Activated naive CD8-positive, alpha-beta T cell treated with anti-CD3 and anti-CD28 coated beads, Interleukin-2, amount 50 U/mL, for 24 hours (primary cell): ENCODE data around the gene FAM180A.
"Not testable (repeated sequence)": the region's sequence is repeated elsewhere in the genome, so short reads cannot be mapped to it uniquely, and the experiment has no call there.

ENCODE experiments used
- ATAC-seq: fragments of 150-1000 bp; cut with Tn5 transposase; one replicate; pipeline ENCODE4 v1.10.0; 2021
- DNase-seq: peaks from one replicate; pipeline ENCODE4 v3.0.0; 2021
- H3K27ac Mint-ChIP-seq: one replicate; pipeline ENCODE4 v1.8.0; 2021; ENCODE audit warnings: mild to moderate bottlenecking, mixed read lengths
- H3K27me3 Mint-ChIP-seq: one replicate; pipeline ENCODE4 v1.8.0; 2021; ENCODE audit warnings: mixed read lengths
- H3K36me3 Mint-ChIP-seq: one replicate; pipeline ENCODE4 v1.8.0; 2021; ENCODE audit warnings: low read depth, mixed read lengths
- H3K4me1 Mint-ChIP-seq: one replicate; pipeline ENCODE4 v1.8.0; 2021; ENCODE audit warnings: mixed read lengths
- H3K4me3 Mint-ChIP-seq: one replicate; pipeline ENCODE4 v1.8.0; 2021; ENCODE audit warnings: mild to moderate bottlenecking, moderate library complexity, mixed read lengths
- H3K9me3 Mint-ChIP-seq: one replicate; pipeline ENCODE4 v1.8.0; 2021; ENCODE audit warnings: mixed read lengths

The FAM180A gene

DNA sequence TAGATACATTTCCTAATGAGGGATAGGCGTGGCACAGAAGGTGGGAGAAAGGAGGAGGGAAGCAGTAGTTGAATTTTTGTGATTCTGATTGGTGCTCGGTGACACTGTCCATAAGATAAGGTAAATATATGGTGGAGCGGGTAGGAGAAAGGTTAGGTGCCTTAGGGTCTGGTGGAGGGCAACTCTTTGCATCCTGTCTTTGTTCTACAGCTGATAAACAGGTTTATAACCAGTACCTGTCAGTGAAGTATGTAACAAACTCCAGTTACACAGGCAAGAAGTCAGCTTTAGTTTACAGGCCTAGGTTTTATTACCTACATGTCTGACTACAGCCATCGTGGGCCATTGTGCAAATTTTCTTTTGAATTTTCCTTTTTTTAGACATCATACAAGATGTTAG is 10.9 kb upstream of the FAM180A start:
- H3K36me3 Mint-ChIP-seq, result no peaks in the 10 kb centered on the region
- ATAC-seq (no peak), DNase-seq (no peak)
- no peaks in the 10 kb centered on the region for H3K4me1 Mint-ChIP-seq
- no peaks in the 10 kb centered on the region for H3K9me3 Mint-ChIP-seq
- H3K27ac Mint-ChIP-seq, result no peak overlapping the region
- no peak overlapping the region for H3K4me3 Mint-ChIP-seq
- peaks cover 21% of the 10 kb centered on the region for H3K27me3 Mint-ChIP-seq

DNA sequence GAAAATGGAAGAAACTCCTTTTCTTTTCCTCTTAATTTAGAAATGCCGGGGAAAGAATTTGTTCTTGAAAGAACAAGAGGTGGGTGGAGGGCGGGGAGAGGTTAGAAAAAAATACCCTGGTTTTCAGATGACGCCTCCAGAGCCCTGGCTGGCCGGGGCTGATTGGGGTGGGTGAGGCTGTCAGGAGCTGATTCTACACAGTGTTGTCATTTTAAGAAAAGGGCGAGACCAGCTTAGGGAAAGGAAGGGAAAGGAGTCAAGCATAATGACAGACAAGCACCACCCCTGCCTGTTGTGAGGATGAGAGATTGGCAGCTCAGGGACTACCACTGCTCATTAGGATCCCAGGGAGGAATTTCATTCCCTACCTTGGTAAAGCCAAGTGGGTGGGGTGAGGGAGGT is 9.9 kb upstream of the FAM180A start:
- no peak for ATAC-seq
- Mint-ChIP-seq H3K36me3 (no peaks in the 10 kb centered on the region), H3K27me3 (peaks cover 18% of the 10 kb centered on the region), H3K9me3 (no peaks in the 10 kb centered on the region), H3K4me1 (no peaks in the 10 kb centered on the region), H3K27ac (no peak overlapping the region), H3K4me3 (no peak overlapping the region)
- no peak for DNase-seq

DNA sequence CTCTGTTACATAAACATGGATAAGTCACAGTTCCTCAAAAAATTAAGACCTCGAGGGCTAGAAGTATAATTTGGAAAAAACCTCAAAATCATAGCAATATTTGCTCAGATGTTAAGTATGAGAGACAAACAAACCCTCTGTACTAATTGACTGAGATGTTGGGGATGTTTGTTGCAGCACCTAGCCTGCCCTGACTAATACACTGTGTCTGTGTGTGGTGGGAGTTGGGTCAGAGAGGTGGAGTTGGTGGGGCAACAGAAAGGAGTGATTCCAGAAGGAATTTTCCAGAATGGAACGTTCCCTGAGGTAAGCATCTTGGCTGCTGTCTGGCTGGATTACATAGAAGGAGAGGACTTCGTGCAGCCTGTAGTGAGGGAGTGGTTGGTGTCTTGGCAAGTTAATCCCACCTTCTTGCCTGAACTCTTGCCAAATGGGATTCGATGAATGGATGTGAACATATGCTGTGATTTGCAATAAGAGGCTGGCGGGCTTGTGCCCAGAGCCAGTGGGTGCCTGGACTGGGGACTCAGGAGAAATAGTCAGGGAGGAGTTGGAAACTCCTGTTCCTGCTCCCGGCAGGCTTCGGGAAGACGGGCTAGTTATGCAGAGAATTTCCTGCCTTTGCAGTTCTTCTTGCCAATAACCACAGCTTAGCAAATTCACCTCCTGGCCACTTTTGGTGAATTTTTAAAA is 9.3 kb upstream of the FAM180A start:
- Mint-ChIP-seq H3K27ac (no peak overlapping the region), H3K9me3 (no peaks in the 10 kb centered on the region), H3K4me1 (no peaks in the 10 kb centered on the region), H3K27me3 (peaks cover 18% of the 10 kb centered on the region), H3K4me3 (no peak overlapping the region), H3K36me3 (no peaks in the 10 kb centered on the region)
- ATAC-seq, result no peak
- DNase-seq, result no peak

DNA sequence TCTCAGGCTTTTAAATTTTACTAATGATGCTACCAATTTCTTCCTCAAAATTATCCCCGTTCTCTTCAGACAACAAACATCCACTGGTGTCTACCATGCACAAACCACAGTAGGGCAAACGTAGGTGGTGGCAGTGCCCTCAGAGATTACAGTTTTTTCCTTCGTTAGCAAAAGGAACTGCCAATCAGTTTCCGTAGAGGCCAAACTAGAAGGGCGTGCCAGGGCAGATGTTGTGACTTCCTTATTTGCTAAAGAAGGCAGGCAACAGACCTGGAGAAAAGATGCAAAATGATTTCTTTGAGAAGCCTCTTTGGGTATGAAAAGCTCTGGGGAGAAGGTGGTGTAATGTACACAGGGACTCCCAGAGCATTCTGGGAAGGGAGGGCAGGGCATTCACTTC is 7.6 kb upstream of the FAM180A start:
- no peaks in the 10 kb centered on the region for H3K36me3 Mint-ChIP-seq
- H3K4me3 Mint-ChIP-seq, result no peak overlapping the region
- ATAC-seq (no peak), DNase-seq (no peak)
- H3K27ac Mint-ChIP-seq, result no peak overlapping the region
- no peaks in the 10 kb centered on the region for H3K4me1 Mint-ChIP-seq
- no peaks in the 10 kb centered on the region for H3K9me3 Mint-ChIP-seq
- H3K27me3 Mint-ChIP-seq, result peaks cover 14% of the 10 kb centered on the region

DNA sequence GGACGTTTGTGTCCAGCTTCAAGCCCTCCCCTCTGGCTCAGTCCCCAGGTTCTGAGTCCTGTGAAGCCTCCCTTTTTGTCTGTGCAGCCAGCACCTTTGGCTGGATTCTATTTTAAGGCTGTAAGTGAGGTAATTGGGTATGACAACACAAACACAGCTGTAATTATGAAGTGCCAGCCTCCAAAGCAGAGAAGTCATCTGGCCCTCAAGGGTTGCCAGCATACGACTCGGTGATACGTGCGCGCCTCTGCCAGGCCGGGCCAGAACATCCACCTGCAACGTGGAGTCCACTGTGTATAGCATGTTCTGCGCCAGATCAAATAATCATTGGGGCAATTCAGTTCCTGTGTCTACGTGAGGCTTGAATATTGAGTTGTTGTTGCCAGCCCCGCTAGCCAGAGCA is 6.7 kb upstream of the FAM180A start:
- H3K4me3 Mint-ChIP-seq, result no peak overlapping the region
- H3K4me1 Mint-ChIP-seq, result no peaks in the 10 kb centered on the region
- H3K27me3 Mint-ChIP-seq, result peaks cover 14% of the 10 kb centered on the region
- no peak for DNase-seq
- no peak for ATAC-seq
- H3K27ac Mint-ChIP-seq, result no peak overlapping the region
- H3K9me3 Mint-ChIP-seq, result no peaks in the 10 kb centered on the region
- H3K36me3 Mint-ChIP-seq, result no peaks in the 10 kb centered on the region

DNA sequence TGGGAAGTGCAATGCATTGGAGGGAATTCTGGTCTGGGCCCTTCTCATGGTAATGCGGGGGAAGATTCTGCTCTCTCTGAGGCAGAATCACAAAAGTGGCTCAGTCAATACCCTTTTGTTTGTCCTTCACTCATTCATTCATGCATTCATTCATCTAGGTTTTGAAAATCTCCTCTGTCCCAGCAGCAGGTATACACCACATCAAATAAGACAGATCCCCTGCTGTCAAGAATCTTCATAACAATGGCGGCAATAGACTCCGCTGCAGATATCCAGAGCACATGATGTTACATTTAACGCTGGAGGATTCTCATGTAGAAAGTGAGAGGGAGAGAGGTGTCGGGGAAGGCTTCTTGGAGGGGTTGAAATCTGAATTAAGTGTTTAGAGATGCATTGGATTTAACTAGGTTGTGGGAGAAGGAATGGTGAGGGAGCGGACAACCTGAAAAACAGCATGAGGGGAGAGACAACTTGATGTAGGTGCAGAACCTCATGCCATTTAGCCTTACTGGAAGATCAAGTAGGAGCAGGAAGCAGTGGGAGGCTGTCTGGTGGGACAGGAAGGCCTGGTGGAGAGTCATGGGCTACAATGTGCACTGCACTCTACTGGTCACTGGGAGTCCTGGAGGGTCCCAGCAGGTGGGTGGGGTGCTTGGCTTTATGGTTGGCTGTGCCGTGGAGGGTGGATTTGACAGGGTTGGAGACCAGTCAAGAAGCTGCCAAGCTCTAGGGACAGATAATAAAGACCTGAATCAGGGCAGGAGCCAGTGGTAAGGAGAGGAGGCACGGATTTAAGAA is 5.2 kb upstream of the FAM180A start:
- no peak for DNase-seq
- Mint-ChIP-seq H3K27me3 (peaks cover 12% of the 10 kb centered on the region), H3K4me1 (no peaks in the 10 kb centered on the region), H3K36me3 (no peaks in the 10 kb centered on the region), H3K9me3 (no peaks in the 10 kb centered on the region), H3K4me3 (no peak overlapping the region), H3K27ac (no peak overlapping the region)
- no peak for ATAC-seq

DNA sequence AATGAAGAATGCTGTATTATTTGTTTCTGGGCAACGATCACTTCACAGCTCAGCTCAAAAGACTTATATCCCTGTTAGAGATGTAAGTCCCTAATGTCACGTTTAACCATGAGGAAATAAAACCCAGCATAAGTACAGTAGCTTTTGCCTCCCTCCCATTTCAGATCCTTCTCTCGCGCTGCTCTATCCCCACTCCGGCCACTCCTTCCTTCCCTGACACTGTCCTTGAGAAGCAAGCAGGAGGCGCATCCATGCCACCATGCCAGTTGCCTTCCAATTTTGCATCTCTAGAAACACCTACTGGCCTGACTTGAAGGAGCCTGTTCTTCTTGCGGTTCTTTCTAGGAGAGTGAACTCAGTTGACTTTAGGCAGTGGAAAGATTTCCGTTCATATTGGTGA is 1.2 kb downstream of the FAM180A start:
- Mint-ChIP-seq H3K9me3 (no peaks in the 10 kb centered on the region), H3K36me3 (no peaks in the 10 kb centered on the region), H3K27me3 (peaks cover 1% of the 10 kb centered on the region), H3K4me3 (no peak overlapping the region), H3K4me1 (no peaks in the 10 kb centered on the region), H3K27ac (no peak overlapping the region)
- ATAC-seq (no peak), DNase-seq (no peak)

DNA sequence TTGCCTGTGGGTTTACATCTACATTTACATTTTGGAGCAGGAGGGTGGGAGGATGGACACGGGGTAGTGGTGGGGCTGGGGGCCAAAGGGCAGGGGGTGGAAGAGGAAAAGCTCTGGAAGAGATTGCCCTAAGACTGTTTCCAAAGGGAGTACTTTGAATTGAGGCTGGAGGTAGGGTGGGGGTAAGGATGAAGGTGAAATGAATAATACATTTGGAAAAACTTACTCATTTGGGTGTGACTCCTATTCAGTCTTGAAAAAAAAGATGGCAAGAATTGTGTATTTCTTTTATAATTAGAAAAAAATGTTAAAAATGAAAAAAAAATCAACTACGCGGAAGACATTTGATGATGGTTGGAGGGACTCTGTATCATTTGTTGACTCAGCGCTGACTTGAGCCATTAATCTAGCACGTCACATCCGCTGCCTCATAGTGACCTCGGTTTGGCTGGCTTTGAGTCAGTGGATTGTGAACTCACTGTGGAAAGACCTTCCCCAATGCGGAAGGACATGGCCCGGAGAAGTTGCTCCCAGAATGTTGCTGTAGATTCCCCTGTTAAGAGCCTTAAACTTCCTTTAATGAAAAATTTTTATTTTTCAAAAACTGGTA is 2.8 kb downstream of the FAM180A start:
- Mint-ChIP-seq H3K36me3 (no peaks in the 10 kb centered on the region), H3K4me1 (no peaks in the 10 kb centered on the region), H3K27ac (no peak overlapping the region), H3K9me3 (no peaks in the 10 kb centered on the region), H3K27me3 (peaks cover 4% of the 10 kb centered on the region), H3K4me3 (no peak overlapping the region)
- ATAC-seq (no peak), DNase-seq (no peak)

DNA sequence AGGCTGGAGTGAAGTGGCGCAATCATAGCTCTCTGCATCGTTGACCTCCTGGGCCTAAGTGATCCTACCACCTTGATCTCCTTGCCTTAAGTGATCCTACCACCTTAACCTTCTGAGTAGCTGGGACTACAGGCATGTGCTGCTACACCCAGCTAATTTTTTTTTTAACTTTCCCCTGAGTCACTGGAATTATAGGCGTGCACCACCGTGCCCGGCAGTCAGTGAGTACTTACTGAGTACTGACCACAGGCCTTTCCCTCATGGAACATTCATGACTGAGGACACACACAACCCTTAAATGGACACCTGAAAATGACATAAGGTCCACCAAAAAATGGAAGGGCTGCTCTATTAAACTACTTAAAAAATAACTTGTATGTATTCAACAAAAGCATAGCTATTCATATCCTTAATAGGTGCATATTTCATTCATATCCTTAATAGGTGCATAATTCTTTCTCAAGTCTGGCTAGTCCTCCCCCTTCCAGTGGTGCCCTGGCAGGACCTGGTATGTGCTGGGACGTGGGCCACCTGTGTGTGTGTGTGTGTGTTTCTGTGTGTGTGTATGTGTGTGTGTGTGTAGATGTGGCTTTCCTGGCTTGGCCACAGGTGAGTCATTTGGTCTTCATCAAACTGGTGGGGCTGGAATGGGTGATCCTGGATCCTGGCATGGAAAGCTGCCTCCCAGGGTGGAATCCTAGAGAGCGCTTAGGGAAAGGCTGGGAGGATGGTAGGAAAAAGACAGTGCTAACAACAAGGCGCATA is 3.5 kb downstream of the FAM180A start:
- DNase-seq (no peak), ATAC-seq (no peak)
- Mint-ChIP-seq H3K4me3 (no peak overlapping the region), H3K9me3 (no peaks in the 10 kb centered on the region), H3K27ac (no peak overlapping the region), H3K27me3 (peaks cover 4% of the 10 kb centered on the region), H3K36me3 (no peaks in the 10 kb centered on the region), H3K4me1 (no peaks in the 10 kb centered on the region)

DNA sequence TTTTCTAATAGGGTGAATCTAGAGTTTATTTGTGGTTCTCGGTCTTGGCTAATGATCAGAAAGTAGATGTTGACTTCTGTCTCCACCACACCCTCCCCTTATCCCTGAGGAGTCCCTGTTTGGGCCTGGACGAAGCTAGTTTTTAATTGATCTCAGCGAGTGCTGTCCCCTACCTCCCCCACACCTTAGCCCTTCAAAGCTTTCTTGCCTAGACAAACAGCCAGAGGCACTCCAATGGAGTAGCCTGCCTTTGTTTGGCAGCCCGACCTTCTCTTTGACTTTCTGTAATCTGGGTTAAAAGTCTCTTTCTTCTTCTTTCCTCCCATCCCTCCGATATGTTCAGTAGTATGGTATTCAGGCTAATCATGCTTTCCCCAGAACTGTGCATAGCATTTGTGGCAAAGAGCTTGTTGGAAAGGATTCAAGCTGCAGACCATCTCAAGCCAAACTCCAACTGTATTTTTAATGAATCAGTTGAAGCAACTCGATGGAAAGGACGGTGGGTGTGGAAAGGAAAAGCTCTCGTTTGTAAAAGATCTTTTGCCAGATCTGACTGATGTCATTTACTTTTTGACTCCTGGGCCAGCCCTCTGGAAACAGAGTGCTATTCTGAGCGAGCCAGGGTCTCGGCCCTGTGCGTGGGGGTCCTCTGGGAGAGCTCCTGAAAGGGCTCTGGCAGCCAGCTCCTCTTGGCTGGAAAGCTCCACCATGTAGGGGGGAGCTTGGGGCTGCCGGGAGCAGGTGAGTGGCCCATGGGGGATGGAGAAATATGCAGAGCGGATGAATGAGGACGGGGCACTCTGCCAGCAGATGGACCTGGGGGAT is 4.5 kb downstream of the FAM180A start:
- Mint-ChIP-seq H3K36me3 (no peaks in the 10 kb centered on the region), H3K27ac (no peak overlapping the region), H3K4me3 (no peak overlapping the region), H3K4me1 (no peaks in the 10 kb centered on the region), H3K9me3 (no peaks in the 10 kb centered on the region), H3K27me3 (peaks cover 4% of the 10 kb centered on the region)
- no peak for DNase-seq
- ATAC-seq, result no peak

DNA sequence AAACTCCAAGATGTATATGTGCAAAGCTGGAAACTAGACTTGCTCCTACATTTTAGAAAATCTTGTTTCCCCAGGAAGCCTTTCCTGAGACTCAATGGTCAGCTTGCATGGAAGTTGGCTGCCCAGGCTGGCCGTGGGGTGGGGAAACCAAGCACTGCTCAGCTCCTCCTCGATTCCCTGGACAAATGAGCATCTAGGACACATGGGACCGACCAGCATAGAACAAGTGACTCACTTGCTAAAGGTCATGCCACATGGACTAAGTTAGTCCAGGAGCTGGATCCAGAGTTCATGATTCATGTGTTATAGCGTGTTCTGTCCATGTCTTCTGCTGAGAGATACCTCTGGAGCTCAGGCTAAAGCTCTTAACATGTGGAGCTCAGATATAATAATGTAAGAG is 6.2 kb downstream of the FAM180A start:
- ATAC-seq, result no peak
- H3K36me3 Mint-ChIP-seq, result no peaks in the 10 kb centered on the region
- H3K4me3 Mint-ChIP-seq, result no peak overlapping the region
- H3K27ac Mint-ChIP-seq, result no peak overlapping the region
- H3K27me3 Mint-ChIP-seq, result peaks cover 7% of the 10 kb centered on the region
- no peak for DNase-seq
- H3K4me1 Mint-ChIP-seq, result no peaks in the 10 kb centered on the region
- H3K9me3 Mint-ChIP-seq, result no peaks in the 10 kb centered on the region

DNA sequence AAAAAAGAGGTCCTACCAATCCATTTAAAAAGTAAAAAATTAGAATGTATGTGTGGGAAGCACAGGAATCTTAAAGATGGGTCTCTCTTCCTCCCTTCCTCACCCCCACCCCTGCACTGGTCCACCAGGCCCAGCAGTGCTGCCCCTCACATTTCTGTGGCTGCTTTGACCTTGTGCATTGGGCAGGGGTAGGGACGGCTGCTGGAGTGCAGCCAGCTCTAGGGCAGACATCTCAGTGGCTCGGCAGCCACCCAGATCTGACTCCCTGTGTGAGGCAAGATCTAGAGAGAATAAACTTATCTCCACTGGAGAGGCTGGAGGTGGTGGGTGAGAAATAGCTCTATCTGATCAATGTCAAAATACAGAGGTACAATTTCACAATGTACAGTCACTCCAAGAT is 6.7 kb downstream of the FAM180A start:
- Mint-ChIP-seq H3K4me1 (no peaks in the 10 kb centered on the region), H3K36me3 (no peaks in the 10 kb centered on the region), H3K27me3 (peaks cover 7% of the 10 kb centered on the region), H3K4me3 (no peak overlapping the region), H3K27ac (no peak overlapping the region), H3K9me3 (no peaks in the 10 kb centered on the region)
- no peak for ATAC-seq
- DNase-seq, result no peak

DNA sequence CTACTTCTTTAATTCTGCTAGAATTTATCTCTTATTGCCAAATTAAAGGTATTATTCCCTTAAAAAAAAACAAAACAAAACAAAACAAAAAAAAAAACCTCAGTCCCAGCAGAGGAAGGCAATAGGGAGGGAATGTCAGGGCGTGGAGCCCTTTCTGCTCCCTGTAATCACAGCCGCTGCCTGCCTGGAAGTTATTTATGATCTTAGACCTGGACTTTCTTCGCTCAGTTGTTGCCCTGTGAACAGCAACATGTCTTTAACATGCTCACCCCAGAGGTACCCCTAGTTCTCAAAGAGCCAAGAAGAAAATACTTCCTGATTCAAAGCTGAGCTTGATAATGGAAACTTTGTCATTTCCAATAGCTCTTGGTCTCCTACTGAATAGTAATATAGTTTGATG is 7.7 kb downstream of the FAM180A start:
- Mint-ChIP-seq H3K36me3 (no peaks in the 10 kb centered on the region), H3K4me1 (no peaks in the 10 kb centered on the region), H3K27me3 (peaks cover 6% of the 10 kb centered on the region), H3K27ac (no peak overlapping the region), H3K4me3 (no peak overlapping the region), H3K9me3 (no peaks in the 10 kb centered on the region)
- ATAC-seq (no peak), DNase-seq (no peak)

DNA sequence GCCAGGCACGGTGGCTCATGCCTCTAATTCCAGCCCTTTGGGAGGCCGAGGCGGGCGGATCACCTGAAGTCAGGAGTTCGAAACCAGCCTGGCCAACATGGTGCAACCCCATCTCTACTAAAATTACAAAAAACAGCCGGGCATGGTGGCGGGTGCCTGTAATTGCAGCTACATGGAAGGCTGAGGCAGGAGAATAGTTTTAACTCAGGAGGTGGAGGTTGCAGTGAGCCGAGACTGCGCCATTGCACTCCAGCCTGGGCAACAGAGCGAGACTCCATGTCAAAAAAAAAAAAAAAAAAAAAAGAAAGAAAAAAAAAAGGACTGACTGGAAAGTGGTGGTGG is 11.3 kb downstream of the FAM180A start:
- not testable (repeated sequence) for ATAC-seq, H3K27me3 Mint-ChIP-seq, H3K27ac Mint-ChIP-seq, H3K4me3 Mint-ChIP-seq, DNase-seq, H3K4me1 Mint-ChIP-seq, H3K9me3 Mint-ChIP-seq, H3K36me3 Mint-ChIP-seq
